IPS-20b (cell line): Measurements from ENCODE around the gene ATXN1.

Experiments
- H3K27ac ChIP-seq: one replicate; pipeline ENCODE4 v1.5.1; 2013; ENCODE audit warnings: low read length
- H3K27me3 ChIP-seq: 2 replicates; pipeline ENCODE4 v1.6.1; 2013; ENCODE audit warnings: mild to moderate bottlenecking, low read length, inconsistent platforms; ENCODE audit not compliant: insufficient read depth
- H3K36me3 ChIP-seq: 2 replicates; pipeline ENCODE4 v1.6.1; 2013; ENCODE audit warnings: low read depth, mild to moderate bottlenecking, inconsistent platforms, low read length, moderate library complexity; ENCODE audit not compliant: insufficient read depth
- H3K4me1 ChIP-seq: 2 replicates; pipeline ENCODE4 v1.6.1; 2013; ENCODE audit warnings: mild to moderate bottlenecking, control low read depth, inconsistent platforms, low read length, moderate library complexity; ENCODE audit not compliant: insufficient read depth
- H3K4me3 ChIP-seq: 2 replicates; pipeline ENCODE4 v1.5.1; 2013; ENCODE audit warnings: mild to moderate bottlenecking, low read length, inconsistent platforms
- H3K9ac ChIP-seq: 2 replicates; pipeline ENCODE4 v1.6.1; 2013; ENCODE audit warnings: low read depth, mild to moderate bottlenecking, inconsistent platforms, low read length, moderate library complexity
- H3K9me3 ChIP-seq: 2 replicates; pipeline ENCODE4 v1.6.1; 2013; ENCODE audit warnings: mild to moderate bottlenecking, low read depth, low read length, inconsistent platforms; ENCODE audit not compliant: insufficient read depth

ATXN1 gene

GRCh38 chr6:16498957-16499356, 262.3 kb downstream of the ATXN1 start:
- H3K4me1 ChIP-seq, result peaks cover 24% of the 10 kb centered on the region
- no peaks in the 10 kb centered on the region for H3K9me3 ChIP-seq

GRCh38 chr6:16498237-16498636, 263.0 kb downstream of the ATXN1 start:
- Histone ChIP-seq H3K27me3 (no peaks in the 10 kb centered on the region), H3K4me3 (no peak overlapping the region), H3K27ac (no peak overlapping the region), H3K4me1 (peaks cover 27% of the 10 kb centered on the region), H3K36me3 (no peaks in the 10 kb centered on the region), H3K9ac (no peak overlapping the region), H3K9me3 (no peaks in the 10 kb centered on the region)

More at GRCh38 chr6:16498957-16499356, 262.3 kb downstream of the ATXN1 start:
- H3K36me3 ChIP-seq, result no peaks in the 10 kb centered on the region
- no peak overlapping the region for H3K27ac ChIP-seq
- H3K27me3 ChIP-seq, result no peaks in the 10 kb centered on the region
- no peak overlapping the region for H3K4me3 ChIP-seq
- no peak overlapping the region for H3K9ac ChIP-seq

- Histone ChIP-seq H3K27ac (peak overlapping the region; percentile 28), H3K36me3 (no peaks in the 10 kb centered on the region), H3K4me1 (peaks cover 27% of the 10 kb centered on the region), H3K27me3 (no peaks in the 10 kb centered on the region), H3K4me3 (peak overlapping the region; percentile 36; the same call in 1 of the 2 replicates), H3K9ac (peak overlapping the region; percentile 54), H3K9me3 (no peaks in the 10 kb centered on the region)
Measured at GRCh38 chr6:16496991-16497801, 264.1 kb downstream of the ATXN1 start.

GRCh38 chr6:16496210-16496609, 265.1 kb downstream of the ATXN1 start:
- H3K27ac ChIP-seq, result no peak overlapping the region
- peaks cover 27% of the 10 kb centered on the region for H3K4me1 ChIP-seq
- no peaks in the 10 kb centered on the region for H3K27me3 ChIP-seq
- H3K9ac ChIP-seq, result no peak overlapping the region
- no peaks in the 10 kb centered on the region for H3K9me3 ChIP-seq
- H3K36me3 ChIP-seq, result no peaks in the 10 kb centered on the region
- no peak overlapping the region for H3K4me3 ChIP-seq

GRCh38 chr6:16494793-16495192, 266.5 kb downstream of the ATXN1 start:
- Histone ChIP-seq H3K27me3 (no peaks in the 10 kb centered on the region), H3K4me1 (peaks cover 27% of the 10 kb centered on the region), H3K27ac (no peak overlapping the region), H3K9ac (no peak overlapping the region), H3K4me3 (no peak overlapping the region), H3K36me3 (no peaks in the 10 kb centered on the region), H3K9me3 (no peaks in the 10 kb centered on the region)

- H3K27ac ChIP-seq, result no peak overlapping the region
- no peaks in the 10 kb centered on the region for H3K9me3 ChIP-seq
- H3K4me1 ChIP-seq, result peaks cover 27% of the 10 kb centered on the region
- no peak overlapping the region for H3K4me3 ChIP-seq
- no peaks in the 10 kb centered on the region for H3K36me3 ChIP-seq
- no peaks in the 10 kb centered on the region for H3K27me3 ChIP-seq
- H3K9ac ChIP-seq, result no peak overlapping the region
Measured at GRCh38 chr6:16493802-16494201, 267.5 kb downstream of the ATXN1 start.

- no peaks in the 10 kb centered on the region for H3K36me3 ChIP-seq
- H3K27ac ChIP-seq, result no peak overlapping the region
- no peaks in the 10 kb centered on the region for H3K9me3 ChIP-seq
- no peak overlapping the region for H3K9ac ChIP-seq
- H3K27me3 ChIP-seq, result no peaks in the 10 kb centered on the region
- no peak overlapping the region for H3K4me3 ChIP-seq
- H3K4me1 ChIP-seq, result peaks cover 27% of the 10 kb centered on the region
Measured at GRCh38 chr6:16493112-16493511, 268.1 kb downstream of the ATXN1 start.

GRCh38 chr6:16491666-16492313, 269.5 kb downstream of the ATXN1 start:
- H3K9me3 ChIP-seq, result no peaks in the 10 kb centered on the region
- H3K9ac ChIP-seq, result no peak overlapping the region
- H3K27ac ChIP-seq, result no peak overlapping the region
- no peaks in the 10 kb centered on the region for H3K36me3 ChIP-seq
- no peak overlapping the region for H3K4me3 ChIP-seq
- H3K27me3 ChIP-seq, result no peaks in the 10 kb centered on the region
- H3K4me1 ChIP-seq, result peaks cover 15% of the 10 kb centered on the region

- Histone ChIP-seq H3K4me1 (0 out of 2 replicates have a peak, but pooled peaks cover 7% of the 10 kb centered on the region), H3K36me3 (no peaks in the 10 kb centered on the region), H3K27me3 (no peaks in the 10 kb centered on the region), H3K4me3 (no peak overlapping the region), H3K27ac (no peak overlapping the region), H3K9ac (no peak overlapping the region), H3K9me3 (no peaks in the 10 kb centered on the region)
Measured at GRCh38 chr6:16490616-16491015, 270.6 kb downstream of the ATXN1 start.

- no peaks in the 10 kb centered on the region for H3K9me3 ChIP-seq
- no peak overlapping the region for H3K4me3 ChIP-seq
Measured at GRCh38 chr6:16488813-16489212, 272.4 kb downstream of the ATXN1 start.

GRCh38 chr6:16487996-16488674, 273.1 kb downstream of the ATXN1 start:
- Histone ChIP-seq H3K9me3 (no peaks in the 10 kb centered on the region), H3K27me3 (no peaks in the 10 kb centered on the region), H3K9ac (no peak overlapping the region), H3K4me3 (no peak overlapping the region), H3K4me1 (peaks cover 5% of the 10 kb centered on the region; the same call in 1 of the 2 replicates), H3K27ac (no peak overlapping the region), H3K36me3 (no peaks in the 10 kb centered on the region)

More at GRCh38 chr6:16488813-16489212, 272.4 kb downstream of the ATXN1 start:
- Histone ChIP-seq H3K4me1 (0 out of 2 replicates have a peak, but pooled peaks cover 3% of the 10 kb centered on the region), H3K36me3 (no peaks in the 10 kb centered on the region), H3K9ac (no peak overlapping the region), H3K27ac (no peak overlapping the region), H3K27me3 (no peaks in the 10 kb centered on the region)
